D721Med (cell line): ENCODE data around the gene ACTC1.

ENCODE experiments used
- DNase-seq: peaks from one replicate; pipeline ENCODE4 v3.0.0; 2011; ENCODE audit warnings: low spot score; ENCODE audit not compliant: insufficient read length
- FAIRE-seq: peaks from 2 replicates; lab custom pipeline; 2011; peaks lifted over from hg19 to GRCh38; lab: Jason Lieb, UNC
- TF ChIP-seq, protein P1 (sequence below): IDR thresholded peaks from 2 replicates; pipeline ENCODE4 v1.5.1; 2012; ENCODE audit warnings: mild to moderate bottlenecking, control low read depth; ENCODE audit not compliant: insufficient read depth; ENCODE audit errors: missing control alignments

Gene ACTC1

DNA sequence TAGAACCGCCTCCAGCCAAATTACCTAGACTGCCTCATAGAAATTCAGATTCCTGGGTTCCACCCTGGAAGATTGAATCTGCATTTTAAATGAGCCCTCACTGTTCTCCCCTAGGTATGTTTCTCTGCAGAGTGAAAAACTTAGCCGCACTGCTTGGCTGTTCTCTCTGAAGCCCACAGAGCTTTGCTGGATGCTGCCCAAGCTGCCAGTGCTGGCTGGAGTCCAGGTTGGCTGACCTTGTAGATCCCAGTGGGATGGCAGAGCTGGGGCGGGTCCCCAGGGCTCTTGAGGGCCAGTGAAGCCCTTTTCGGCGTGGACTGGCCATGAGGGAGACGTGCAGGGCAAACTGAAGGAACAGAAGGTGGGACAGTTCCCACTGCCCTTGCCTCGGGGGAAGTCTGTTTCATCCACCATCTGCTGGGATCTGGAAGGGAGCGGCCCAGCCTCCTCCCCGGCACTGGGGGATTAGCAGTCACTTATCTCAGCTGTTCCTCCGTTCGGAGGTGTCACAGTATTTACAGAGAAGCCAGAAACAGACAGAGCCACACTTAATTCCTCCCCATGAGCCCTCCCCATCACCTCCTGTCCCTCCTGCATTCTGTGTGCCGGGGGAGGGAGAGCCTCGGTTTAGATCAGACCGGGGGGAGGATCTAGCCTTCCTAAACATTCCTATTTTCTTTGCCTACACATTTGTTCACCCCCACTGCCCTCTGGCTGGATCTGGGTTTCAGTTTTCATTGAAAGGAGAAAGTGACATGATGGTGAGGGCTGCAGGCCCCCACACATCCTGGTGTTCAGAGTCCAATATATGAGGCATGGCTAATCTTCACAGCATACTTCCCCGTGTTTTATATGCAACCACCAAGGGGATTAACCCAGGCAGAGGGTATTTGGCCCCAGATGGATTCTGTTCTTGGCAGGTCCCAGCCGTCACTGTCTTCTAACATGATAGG, 4.1 kb upstream of the ACTC1 start:
- TF ChIP-seq, protein P1, sequence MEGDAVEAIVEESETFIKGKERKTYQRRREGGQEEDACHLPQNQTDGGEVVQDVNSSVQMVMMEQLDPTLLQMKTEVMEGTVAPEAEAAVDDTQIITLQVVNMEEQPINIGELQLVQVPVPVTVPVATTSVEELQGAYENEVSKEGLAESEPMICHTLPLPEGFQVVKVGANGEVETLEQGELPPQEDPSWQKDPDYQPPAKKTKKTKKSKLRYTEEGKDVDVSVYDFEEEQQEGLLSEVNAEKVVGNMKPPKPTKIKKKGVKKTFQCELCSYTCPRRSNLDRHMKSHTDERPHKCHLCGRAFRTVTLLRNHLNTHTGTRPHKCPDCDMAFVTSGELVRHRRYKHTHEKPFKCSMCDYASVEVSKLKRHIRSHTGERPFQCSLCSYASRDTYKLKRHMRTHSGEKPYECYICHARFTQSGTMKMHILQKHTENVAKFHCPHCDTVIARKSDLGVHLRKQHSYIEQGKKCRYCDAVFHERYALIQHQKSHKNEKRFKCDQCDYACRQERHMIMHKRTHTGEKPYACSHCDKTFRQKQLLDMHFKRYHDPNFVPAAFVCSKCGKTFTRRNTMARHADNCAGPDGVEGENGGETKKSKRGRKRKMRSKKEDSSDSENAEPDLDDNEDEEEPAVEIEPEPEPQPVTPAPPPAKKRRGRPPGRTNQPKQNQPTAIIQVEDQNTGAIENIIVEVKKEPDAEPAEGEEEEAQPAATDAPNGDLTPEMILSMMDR, result no peak
- peak; percentile 58 for DNase-seq
- peak; percentile 79 for FAIRE-seq

DNA sequence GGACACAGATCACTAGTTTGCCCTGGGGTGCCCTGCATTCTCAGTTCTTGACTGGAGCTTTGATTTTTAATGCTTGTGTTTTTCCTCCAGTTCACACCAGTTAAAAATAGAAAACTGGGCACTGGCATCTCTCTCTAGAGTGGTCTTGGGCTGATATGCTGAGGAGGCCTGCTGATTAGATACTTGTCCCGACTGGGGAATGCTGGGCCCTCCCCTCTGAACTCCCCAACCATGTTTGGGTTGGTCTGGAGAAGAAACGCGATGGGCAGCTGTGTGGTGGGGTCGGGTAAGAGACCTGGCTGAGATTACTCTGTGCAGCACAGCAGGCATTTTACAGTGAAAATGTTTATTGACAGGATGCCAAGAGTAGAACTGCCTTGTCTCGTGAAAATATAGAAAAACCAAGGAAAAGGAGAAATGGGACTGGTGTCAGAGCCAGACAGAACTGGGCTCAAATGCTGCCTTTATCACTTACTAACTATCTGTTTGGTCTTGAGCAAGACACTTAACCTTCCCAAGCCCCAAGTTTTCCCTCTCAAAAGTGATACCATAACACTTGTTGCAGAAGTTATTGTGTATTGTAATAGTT, 1.6 kb upstream of the ACTC1 start:
- DNase-seq, result no peak
- no peak for FAIRE-seq
- TF ChIP-seq, protein P1, result no peak

DNA sequence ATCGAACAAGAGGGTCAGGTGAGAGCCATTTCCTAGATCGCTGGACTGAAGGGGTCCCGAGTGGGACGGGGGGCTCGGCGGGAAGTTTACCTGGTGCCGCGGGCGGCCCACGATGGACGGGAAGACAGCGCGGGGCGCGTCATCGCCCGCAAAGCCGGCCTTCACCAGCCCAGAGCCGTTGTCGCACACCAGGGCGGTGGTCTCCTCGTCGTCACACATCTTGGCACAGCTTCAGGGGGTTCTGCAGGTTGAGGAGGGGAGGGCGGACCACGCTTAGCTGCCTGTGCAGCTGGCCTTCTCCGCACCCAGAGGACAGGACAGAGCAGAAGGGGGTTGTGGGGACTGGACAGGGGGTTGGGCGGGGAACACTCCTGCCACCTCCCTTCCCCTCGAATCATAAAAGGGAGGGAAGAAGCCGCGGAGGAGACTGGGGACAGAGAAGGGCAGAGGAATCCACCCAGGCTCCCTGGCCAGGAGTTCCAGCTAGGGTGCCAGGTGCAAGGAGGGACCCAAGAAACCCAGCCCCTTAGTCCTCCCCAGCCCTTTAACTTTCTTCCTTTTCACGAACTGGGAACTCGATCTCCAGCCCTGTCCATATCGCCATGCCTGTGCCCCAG, 651 bp downstream of the ACTC1 start:
- TF ChIP-seq, protein P1, result no peak
- DNase-seq (no peak), FAIRE-seq (no peak)

DNA sequence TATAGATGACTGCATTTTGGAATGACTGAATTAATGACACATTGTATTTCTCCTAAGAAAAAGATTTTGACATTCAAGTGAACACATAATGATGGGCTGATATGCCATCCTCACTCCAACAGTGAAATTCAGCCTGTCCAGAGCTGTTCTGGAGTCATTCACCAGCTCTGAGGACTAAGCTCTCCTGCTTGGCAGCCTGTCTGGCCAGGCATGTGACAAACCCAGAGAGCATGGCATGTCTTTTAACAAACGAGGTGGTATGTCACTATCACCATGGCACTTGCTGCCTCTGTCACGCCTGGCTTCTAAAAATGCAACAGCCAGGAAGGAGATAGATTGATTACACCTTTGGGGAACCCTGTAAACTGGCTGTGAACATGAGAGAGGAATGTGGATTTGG, 1.4 kb downstream of the ACTC1 start:
- no peak for FAIRE-seq
- TF ChIP-seq, protein P1, result no peak
- no peak for DNase-seq

DNA sequence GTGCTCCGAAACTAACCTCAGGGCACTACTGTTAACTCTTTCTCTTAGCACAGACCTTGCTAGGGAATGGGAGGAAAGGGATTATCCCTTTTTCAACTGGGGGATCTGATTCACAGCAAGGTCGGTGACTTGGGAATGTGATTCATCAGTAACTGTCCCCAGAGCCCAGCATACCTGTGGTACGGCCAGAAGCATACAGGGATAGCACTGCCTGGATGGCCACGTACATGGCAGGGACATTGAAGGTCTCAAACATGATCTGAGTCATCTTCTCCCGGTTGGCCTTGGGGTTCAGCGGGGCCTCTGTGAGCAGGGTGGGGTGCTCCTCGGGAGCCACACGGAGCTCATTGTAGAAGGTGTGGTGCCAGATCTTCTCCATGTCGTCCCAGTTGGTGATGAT, 2.3 kb downstream of the ACTC1 start:
- no peak for FAIRE-seq
- no peak for DNase-seq
- TF ChIP-seq, protein P1, result no peak

DNA sequence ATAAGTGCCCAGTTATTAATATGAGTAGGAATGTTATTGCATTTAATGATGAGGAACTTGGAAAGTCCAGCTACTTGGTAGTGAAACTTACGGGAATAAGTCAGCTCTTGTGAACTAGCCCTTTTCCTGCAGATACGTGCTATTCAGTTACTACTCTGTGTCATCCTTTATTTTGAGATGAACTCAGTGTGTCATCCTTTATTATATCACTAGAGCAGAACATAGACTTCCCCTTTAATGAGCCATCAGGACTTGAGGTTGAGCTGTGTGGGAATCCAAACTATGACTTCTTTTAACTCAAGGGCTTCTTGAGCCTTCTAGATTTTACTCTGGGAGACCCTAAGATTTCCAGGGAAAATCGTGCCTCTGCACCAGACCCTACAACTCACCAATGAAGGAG, 3.6 kb downstream of the ACTC1 start:
- DNase-seq (no peak), FAIRE-seq (no peak)
- TF ChIP-seq, protein P1, result no peak
